ENCODE results near the gene IL31. TPM values are rescaled to one million over a fixed set of nuclear protein-coding genes. Genes with fewer than 3 reads are reported as not detected.

IL31 gene
- total RNA-seq, 1 donor from 2014 or later = not detected

DNA sequence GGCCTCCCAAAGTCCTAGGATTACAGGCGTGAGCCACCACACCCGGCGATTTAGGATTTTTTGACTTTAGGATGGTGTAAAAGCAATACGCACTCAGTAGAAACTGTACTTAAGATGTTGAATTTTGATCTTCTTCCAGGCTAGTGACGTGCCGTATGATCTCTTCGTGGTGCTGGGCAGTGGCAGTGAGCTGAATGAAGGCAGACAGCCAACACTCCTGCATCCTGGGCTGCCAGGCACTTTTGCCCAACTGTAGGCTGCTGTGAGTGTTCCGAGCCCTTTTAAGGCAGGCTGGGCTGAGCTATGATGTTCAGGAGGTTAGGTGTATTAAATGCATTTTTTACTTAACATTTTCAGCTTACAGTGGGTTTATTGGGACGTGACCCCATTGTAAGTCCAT is 21.3 kb downstream of the IL31 start:
- no peak for DNase-seq (ENCODE audit: low spot score)
- no peaks in the 10 kb centered on the region for H3K9me3 Mint-ChIP-seq (ENCODE audit: low read depth)
- H3K36me3 Mint-ChIP-seq (ENCODE audit: low read depth) = no peaks in the 10 kb centered on the region
- H3K27me3 Mint-ChIP-seq (ENCODE audit: low read depth) = no peaks in the 10 kb centered on the region
- H3K4me1 Mint-ChIP-seq (ENCODE audit: low read depth) = no peaks in the 10 kb centered on the region
- no peak overlapping the region for H3K4me3 Mint-ChIP-seq (ENCODE audit: unreplicated experiment)
- no peak overlapping the region for H3K27ac Mint-ChIP-seq (ENCODE audit: unreplicated experiment)
- TF ChIP-seq, protein P1, sequence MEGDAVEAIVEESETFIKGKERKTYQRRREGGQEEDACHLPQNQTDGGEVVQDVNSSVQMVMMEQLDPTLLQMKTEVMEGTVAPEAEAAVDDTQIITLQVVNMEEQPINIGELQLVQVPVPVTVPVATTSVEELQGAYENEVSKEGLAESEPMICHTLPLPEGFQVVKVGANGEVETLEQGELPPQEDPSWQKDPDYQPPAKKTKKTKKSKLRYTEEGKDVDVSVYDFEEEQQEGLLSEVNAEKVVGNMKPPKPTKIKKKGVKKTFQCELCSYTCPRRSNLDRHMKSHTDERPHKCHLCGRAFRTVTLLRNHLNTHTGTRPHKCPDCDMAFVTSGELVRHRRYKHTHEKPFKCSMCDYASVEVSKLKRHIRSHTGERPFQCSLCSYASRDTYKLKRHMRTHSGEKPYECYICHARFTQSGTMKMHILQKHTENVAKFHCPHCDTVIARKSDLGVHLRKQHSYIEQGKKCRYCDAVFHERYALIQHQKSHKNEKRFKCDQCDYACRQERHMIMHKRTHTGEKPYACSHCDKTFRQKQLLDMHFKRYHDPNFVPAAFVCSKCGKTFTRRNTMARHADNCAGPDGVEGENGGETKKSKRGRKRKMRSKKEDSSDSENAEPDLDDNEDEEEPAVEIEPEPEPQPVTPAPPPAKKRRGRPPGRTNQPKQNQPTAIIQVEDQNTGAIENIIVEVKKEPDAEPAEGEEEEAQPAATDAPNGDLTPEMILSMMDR (IDR thresholded peaks at IDR 0.05) = no peak

DNA sequence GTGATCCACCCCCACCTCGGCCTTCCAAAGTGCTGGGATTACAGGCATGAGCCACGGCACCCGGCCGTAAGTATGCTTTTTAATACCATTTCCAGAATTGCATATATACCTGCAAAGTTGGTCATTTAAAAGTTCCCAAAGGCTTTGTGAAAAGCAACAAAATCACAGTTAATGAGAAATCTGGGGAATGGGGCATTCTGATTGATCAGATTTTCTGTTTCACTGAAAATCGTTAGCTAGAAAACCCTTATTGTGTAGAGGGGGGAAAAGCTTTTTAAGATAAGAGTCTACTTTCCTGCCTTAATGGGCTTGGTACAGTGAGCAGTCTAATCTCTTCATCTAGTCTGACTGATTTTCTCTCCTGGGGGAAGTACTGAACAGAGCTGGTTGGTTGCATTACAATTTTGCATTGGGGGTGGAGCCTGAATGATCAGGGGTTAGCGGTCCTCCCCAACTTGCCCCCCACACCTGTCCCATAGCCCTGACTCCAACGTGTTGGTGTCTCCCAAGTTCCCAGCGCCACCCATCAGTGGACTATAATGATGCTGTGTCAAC is 23.8 kb downstream of the IL31 start:
- Mint-ChIP-seq H3K27ac (ENCODE audit: unreplicated experiment) (no peak overlapping the region), H3K36me3 (ENCODE audit: low read depth) (peaks cover 3% of the 10 kb centered on the region), H3K27me3 (ENCODE audit: low read depth) (no peaks in the 10 kb centered on the region), H3K4me1 (ENCODE audit: low read depth) (no peaks in the 10 kb centered on the region), H3K9me3 (ENCODE audit: low read depth) (no peaks in the 10 kb centered on the region), H3K4me3 (ENCODE audit: unreplicated experiment) (no peak overlapping the region)
- TF ChIP-seq, protein P1 (IDR thresholded peaks at IDR 0.05) = no peak
- DNase-seq (ENCODE audit: low spot score) = no peak

DNA sequence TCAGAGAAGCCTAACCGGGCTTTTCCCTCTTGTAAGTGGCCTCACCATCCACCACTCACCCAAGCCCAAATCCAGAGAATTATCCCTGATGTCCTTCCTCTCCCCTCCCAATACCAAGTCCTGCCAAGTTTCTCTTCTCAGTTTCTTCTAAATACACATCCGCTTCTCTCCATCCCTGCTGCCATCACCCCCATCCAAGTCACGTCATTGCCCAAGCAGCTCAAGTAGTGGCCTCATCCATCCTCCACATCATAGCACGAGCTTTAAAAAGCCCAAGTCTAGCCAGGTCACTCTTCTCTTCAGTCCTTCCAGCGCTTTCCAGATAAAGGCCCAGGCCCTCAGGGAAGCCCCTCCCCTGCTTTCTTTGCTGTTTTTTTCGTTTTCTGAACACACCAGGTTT is 25.4 kb downstream of the IL31 start:
- no peak for DNase-seq (ENCODE audit: low spot score)
- TF ChIP-seq, protein P1 (IDR thresholded peaks at IDR 0.05) = no peak
- no peak overlapping the region for H3K4me3 Mint-ChIP-seq (ENCODE audit: unreplicated experiment)
- H3K4me1 Mint-ChIP-seq (ENCODE audit: low read depth) = no peaks in the 10 kb centered on the region
- H3K27me3 Mint-ChIP-seq (ENCODE audit: low read depth) = no peaks in the 10 kb centered on the region
- H3K9me3 Mint-ChIP-seq (ENCODE audit: low read depth) = no peaks in the 10 kb centered on the region
- no peak overlapping the region for H3K27ac Mint-ChIP-seq (ENCODE audit: unreplicated experiment)
- peaks cover 5% of the 10 kb centered on the region for H3K36me3 Mint-ChIP-seq (ENCODE audit: low read depth)

DNA sequence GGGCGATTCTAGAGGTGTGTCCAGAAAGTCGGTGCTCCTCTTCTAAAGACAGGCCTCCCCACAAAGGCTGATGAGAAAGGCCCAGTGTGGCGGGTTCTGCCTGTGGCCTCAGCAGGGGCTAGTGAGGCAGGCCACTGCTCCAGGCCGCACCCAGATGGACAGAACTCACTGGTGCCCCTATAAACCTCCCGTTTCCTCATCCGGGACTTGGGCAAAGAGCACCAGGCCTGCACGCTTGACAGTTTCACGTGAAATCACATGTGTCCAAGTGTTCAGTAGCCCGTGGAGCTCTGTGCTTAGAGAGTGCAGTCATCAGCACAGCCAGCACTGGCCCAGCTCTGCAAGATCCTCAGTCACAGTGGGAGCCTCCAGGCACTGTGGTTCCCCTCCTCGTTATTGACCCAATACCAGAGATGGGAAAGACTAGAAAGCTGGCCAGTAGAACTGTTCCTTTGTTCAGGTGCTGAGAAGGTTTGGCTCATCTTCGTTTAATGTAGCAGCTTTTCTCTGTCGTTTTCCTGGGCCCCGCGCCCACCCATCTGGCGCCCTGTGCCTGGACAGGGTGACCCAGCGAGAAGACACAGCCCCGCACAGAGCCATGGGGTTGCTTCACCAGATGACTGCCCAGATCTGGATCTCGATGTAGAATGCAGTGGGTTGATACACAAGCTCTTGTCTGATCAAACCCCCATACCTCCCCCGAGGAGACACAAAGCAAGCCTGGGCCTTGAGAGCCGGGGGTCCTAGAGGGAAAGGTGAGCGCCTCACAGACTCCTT is 26.3 kb downstream of the IL31 start:
- Mint-ChIP-seq H3K27ac (ENCODE audit: unreplicated experiment) (no peak overlapping the region), H3K4me3 (ENCODE audit: unreplicated experiment) (no peak overlapping the region), H3K36me3 (ENCODE audit: low read depth) (peaks cover 6% of the 10 kb centered on the region), H3K27me3 (ENCODE audit: low read depth) (no peaks in the 10 kb centered on the region), H3K4me1 (ENCODE audit: low read depth) (no peaks in the 10 kb centered on the region), H3K9me3 (ENCODE audit: low read depth) (no peaks in the 10 kb centered on the region)
- TF ChIP-seq, protein P1 (IDR thresholded peaks at IDR 0.05) = no peak
- DNase-seq (ENCODE audit: low spot score) = no peak

DNA sequence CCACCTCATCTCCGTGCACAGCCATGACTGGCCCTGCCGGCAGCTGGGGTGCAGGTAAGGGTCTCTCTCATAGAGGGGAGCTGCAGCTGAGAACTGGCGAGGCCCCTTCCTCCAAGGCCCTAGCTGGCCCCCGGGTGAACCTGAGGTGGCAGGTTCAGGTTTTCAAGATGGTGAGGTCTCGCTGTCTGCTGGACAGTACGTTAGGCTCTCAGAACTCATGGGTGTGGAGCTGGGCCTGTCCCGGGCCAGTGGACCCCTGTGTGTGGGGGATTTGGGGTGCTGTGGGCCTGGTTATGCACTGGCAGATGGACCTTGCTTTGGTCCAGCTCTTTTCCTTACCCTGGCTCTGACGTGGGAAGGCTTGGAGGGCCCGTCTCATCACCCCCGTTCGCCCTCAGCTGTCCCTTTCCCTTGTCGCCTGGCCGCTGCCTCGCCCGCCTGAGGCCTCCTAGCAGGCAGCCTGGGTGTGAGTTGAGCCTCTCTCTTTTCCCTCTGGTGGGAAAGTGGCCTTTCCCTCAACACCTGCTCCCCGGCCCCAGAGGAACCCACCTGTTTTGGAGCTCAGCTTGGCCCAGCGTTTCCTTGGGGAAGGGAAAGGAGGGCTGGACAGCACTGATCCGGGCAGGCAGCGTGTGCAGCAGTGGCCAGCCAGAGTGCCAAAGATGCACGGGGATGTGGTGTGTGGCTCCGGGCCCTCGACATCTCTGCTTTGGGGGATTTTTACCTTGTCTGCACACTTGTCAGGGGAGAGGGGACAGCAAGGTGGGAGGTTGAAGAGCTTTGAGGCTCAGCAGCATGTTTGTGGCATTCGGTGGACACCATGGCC is 28.3 kb downstream of the IL31 start:
- Mint-ChIP-seq H3K27me3 (ENCODE audit: low read depth) (no peaks in the 10 kb centered on the region), H3K4me1 (ENCODE audit: low read depth) (no peaks in the 10 kb centered on the region), H3K27ac (ENCODE audit: unreplicated experiment) (no peak overlapping the region), H3K4me3 (ENCODE audit: unreplicated experiment) (no peak overlapping the region), H3K36me3 (ENCODE audit: low read depth) (peaks cover 10% of the 10 kb centered on the region), H3K9me3 (ENCODE audit: low read depth) (no peaks in the 10 kb centered on the region)
- TF ChIP-seq, protein P1 (IDR thresholded peaks at IDR 0.05) = no peak
- DNase-seq (ENCODE audit: low spot score) = no peak

Measured in chondrocyte (in vitro differentiated cells).